ENCODE data around the gene SYT12.

DNA sequence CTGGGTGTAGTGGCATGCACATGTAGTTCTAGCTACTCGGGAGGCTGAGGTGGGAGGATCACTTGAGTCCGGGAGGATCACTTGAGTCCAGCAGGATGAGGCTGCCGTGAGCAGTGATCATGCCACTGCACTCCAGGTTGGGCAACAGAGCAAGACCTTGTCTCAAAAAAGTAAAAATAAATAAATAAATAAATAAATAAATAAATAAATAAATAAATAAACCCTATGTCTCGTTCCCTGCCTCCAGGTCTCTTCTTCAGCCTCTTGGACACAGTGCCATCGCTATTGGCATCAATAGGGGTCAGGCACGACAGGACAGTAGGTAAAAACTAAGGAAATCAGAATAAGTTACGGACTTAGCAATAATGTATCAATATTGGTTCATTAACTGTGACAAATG is 23.4 kb upstream of the SYT12 start:
- TF ChIP-seq, protein P1, sequence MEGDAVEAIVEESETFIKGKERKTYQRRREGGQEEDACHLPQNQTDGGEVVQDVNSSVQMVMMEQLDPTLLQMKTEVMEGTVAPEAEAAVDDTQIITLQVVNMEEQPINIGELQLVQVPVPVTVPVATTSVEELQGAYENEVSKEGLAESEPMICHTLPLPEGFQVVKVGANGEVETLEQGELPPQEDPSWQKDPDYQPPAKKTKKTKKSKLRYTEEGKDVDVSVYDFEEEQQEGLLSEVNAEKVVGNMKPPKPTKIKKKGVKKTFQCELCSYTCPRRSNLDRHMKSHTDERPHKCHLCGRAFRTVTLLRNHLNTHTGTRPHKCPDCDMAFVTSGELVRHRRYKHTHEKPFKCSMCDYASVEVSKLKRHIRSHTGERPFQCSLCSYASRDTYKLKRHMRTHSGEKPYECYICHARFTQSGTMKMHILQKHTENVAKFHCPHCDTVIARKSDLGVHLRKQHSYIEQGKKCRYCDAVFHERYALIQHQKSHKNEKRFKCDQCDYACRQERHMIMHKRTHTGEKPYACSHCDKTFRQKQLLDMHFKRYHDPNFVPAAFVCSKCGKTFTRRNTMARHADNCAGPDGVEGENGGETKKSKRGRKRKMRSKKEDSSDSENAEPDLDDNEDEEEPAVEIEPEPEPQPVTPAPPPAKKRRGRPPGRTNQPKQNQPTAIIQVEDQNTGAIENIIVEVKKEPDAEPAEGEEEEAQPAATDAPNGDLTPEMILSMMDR (IDR thresholded peaks at IDR 0.05), result no peak
- no peak for TF ChIP-seq POLR2A (IDR thresholded peaks at IDR 0.05)

All from body of pancreas (tissue), 4 donors.